Thymus (tissue), 2 donors: ENCODE measurements around the gene FAM83E. TPM values are rescaled to one million over a fixed set of nuclear protein-coding genes. Genes with fewer than 3 reads are reported as not detected.

Experiments used
- polyA plus RNA-seq: library from polyadenylated mRNA; stranded (reverse); fragments of 200-250 nt; gene quantifications from one replicate; pipeline ENCODE4 v1.2.3, GENCODE V29; 2013
- total RNA-seq: library from RNA; stranded (reverse); fragments of 120-200 nt; gene quantifications from one replicate; pipeline ENCODE4 v1.2.4, GENCODE V29; 2013
- donor health status: healthy.

Gene FAM83E
- total and polyA plus RNA-seq, 2 donors, result 0.33 to 2.2 TPM

Other genes with a start within 250 kb of the FAM83E start
- 20.7 TPM for gene KDELR1, start 223.5 kb downstream of the FAM83E start, total RNA-seq
- gene KDELR1, start 223.5 kb downstream of the FAM83E start, polyA plus RNA-seq, result 81.0 TPM
- 0.05 TPM for gene GRIN2D, start 221.4 kb downstream of the FAM83E start, total RNA-seq
- 0.07 TPM for gene GRIN2D, start 221.4 kb downstream of the FAM83E start, polyA plus RNA-seq
- 20.2 TPM for gene GRWD1, start 169.1 kb downstream of the FAM83E start, total RNA-seq
- gene GRWD1, start 169.1 kb downstream of the FAM83E start, polyA plus RNA-seq, result 8.4 TPM
- gene KCNJ14, start 159.5 kb downstream of the FAM83E start, total RNA-seq, result 0.19 TPM
- gene KCNJ14, start 159.5 kb downstream of the FAM83E start, polyA plus RNA-seq, result 0.78 TPM
- 32.0 TPM for gene CYTH2, start 145.7 kb downstream of the FAM83E start, total RNA-seq
- 42.4 TPM for gene CYTH2, start 145.7 kb downstream of the FAM83E start, polyA plus RNA-seq
- gene LMTK3, start 103.2 kb downstream of the FAM83E start, total RNA-seq, result 0.19 TPM
- gene LMTK3, start 103.2 kb downstream of the FAM83E start, polyA plus RNA-seq, result 1.5 TPM
- 0.09 TPM for gene SULT2B1, start 62.9 kb downstream of the FAM83E start, total RNA-seq
- gene SULT2B1, start 62.9 kb downstream of the FAM83E start, polyA plus RNA-seq, result 4.3 TPM
- gene SPACA4, start 8.3 kb downstream of the FAM83E start, total RNA-seq, result not detected
- gene SPACA4, start 8.3 kb downstream of the FAM83E start, polyA plus RNA-seq, result not detected
- 2,287 TPM for gene RPL18, start 4.1 kb upstream of the FAM83E start, total RNA-seq
- gene RPL18, start 4.1 kb upstream of the FAM83E start, polyA plus RNA-seq, result 2,606 TPM
- gene SPHK2, start 4.4 kb upstream of the FAM83E start, total RNA-seq, result 4.6 TPM
- gene SPHK2, start 4.4 kb upstream of the FAM83E start, polyA plus RNA-seq, result 13.4 TPM
- gene DBP, start 22.3 kb upstream of the FAM83E start, total RNA-seq, result 15.8 TPM
- 21.2 TPM for gene DBP, start 22.3 kb upstream of the FAM83E start, polyA plus RNA-seq
- gene CA11, start 31.1 kb upstream of the FAM83E start, total RNA-seq, result 9.8 TPM
- 15.3 TPM for gene CA11, start 31.1 kb upstream of the FAM83E start, polyA plus RNA-seq
- gene NTN5, start 57.9 kb upstream of the FAM83E start, total RNA-seq, result 0.09 TPM
- 3.5 TPM for gene NTN5, start 57.9 kb upstream of the FAM83E start, polyA plus RNA-seq
- gene FUT2, start 80.9 kb upstream of the FAM83E start, total RNA-seq, result 0.66 TPM
- 3.2 TPM for gene FUT2, start 80.9 kb upstream of the FAM83E start, polyA plus RNA-seq
- gene MAMSTR, start 104.6 kb upstream of the FAM83E start, total RNA-seq, result 0.38 TPM
- 1.2 TPM for gene MAMSTR, start 104.6 kb upstream of the FAM83E start, polyA plus RNA-seq
- 3.3 TPM for gene RASIP1, start 125.5 kb upstream of the FAM83E start, total RNA-seq
- gene RASIP1, start 125.5 kb upstream of the FAM83E start, polyA plus RNA-seq, result 15.6 TPM
- 0.05 TPM for gene IZUMO1, start 131.8 kb upstream of the FAM83E start, total RNA-seq
- 0.18 TPM for gene IZUMO1, start 131.8 kb upstream of the FAM83E start, polyA plus RNA-seq
- gene FUT1, start 137.6 kb upstream of the FAM83E start, total RNA-seq, result 0.52 TPM
- gene FUT1, start 137.6 kb upstream of the FAM83E start, polyA plus RNA-seq, result 1.3 TPM
- gene FGF21, start 140.4 kb upstream of the FAM83E start, total RNA-seq, result not detected
- gene FGF21, start 140.4 kb upstream of the FAM83E start, polyA plus RNA-seq, result 0.11 TPM
- 18.9 TPM for gene BCAT2, start 196.0 kb upstream of the FAM83E start, total RNA-seq
- 37.5 TPM for gene BCAT2, start 196.0 kb upstream of the FAM83E start, polyA plus RNA-seq
- gene HSD17B14, start 221.4 kb upstream of the FAM83E start, total RNA-seq, result 9.9 TPM
- 20.4 TPM for gene HSD17B14, start 221.4 kb upstream of the FAM83E start, polyA plus RNA-seq